Body of pancreas (tissue), 4 donors: ENCODE results near the gene OLIG2. TPM values are rescaled to one million over a fixed set of nuclear protein-coding genes. Genes with fewer than 3 reads are reported as not detected.

ENCODE experiments used
- ATAC-seq: fragments of 150-250 bp; one replicate; pipeline ENCODE4 v1.9.1; 2016
- DNase-seq, 4 donors: peaks; one replicate each; pipeline ENCODE4 v3.0.0-alpha.2; 2019
- H3K27ac ChIP-seq, 4 donors: fragments of 200-600 bp; sonication (generic); 1 replicate in 3 of 4; 2 replicates in 1 of 4; pipeline versions ENCODE4 v1.5.1 to v1.6.1; 2016 to 2019; ENCODE audit warnings: mild to moderate bottlenecking in 1 of 4, mixed read lengths in 1 of 4, moderate library complexity in 1 of 4
- H3K27me3 ChIP-seq, 2 donors: fragments of 200-600 bp; sonication (generic); one replicate each; pipeline ENCODE4 v1.6.0; 2016; ENCODE audit warnings: mild to moderate bottlenecking in 1 of 2
- H3K36me3 ChIP-seq, 2 donors: fragments of 200-600 bp; sonication (generic); replicated peaks in 1 of 2; 2 replicates each; pipeline ENCODE4 v1.5.1; 2016; ENCODE audit warnings: low read depth in 2 of 2; ENCODE audit not compliant: insufficient read depth in 1 of 2
- H3K4me1 ChIP-seq: fragments of 200-600 bp; sonication (generic); one replicate; pipeline ENCODE4 v1.6.0; 2016
- H3K4me3 ChIP-seq, 2 donors: fragments of 200-600 bp; sonication (generic); 1 replicate in 1 of 2; 2 replicates in 1 of 2; pipeline ENCODE4 v1.5.1; 2016 to 2019
- H3K9me3 ChIP-seq, 3 donors: fragments of 200-600 bp; sonication (generic); 1 replicate in 2 of 3; 2 replicates in 1 of 3; pipeline ENCODE4 v1.5.1; 2016
- POLR2A ChIP-seq, 3 donors: fragments of 450-650 bp; IDR thresholded peaks; one replicate each; pipeline ENCODE4 v1.6.1; 2016; ENCODE audit warnings: antibody characterized with exemption in 3 of 3, mild to moderate bottlenecking in 2 of 3
- WGBS, 2 donors: methylation state at CpG; one replicate each; pipeline ENCODE4 v1.1.5; 2017; 5-methylcytosine and 5-hydroxymethylcytosine counted together
- intact Hi-C: fragments of 100-400 bp; cut with DNase I; formaldehyde crosslinking; loops from one replicate; pipeline ENCODE4 v1.15.1; 2023
- total RNA-seq, 2 donors: library from RNA; depleted of rRNA; stranded (reverse); fragments of >200 nt; gene quantifications; one replicate each; pipeline ENCODE4 v1.1.0, GENCODE V29; 2016
- TF ChIP-seq, protein P1 (sequence below), 7 experiments: fragments of 450-650 bp in 4 of 7; fragments of 200-600 bp in 3 of 7; sonication (generic) in 3 of 7; IDR thresholded peaks; one replicate each; pipeline ENCODE4 v1.5.1; 2016 to 2019; ENCODE audit warnings: antibody characterized with exemption in 7 of 7

OLIG2 gene
- total RNA-seq, 2 donors from 2014 or later: not detected

DNA sequence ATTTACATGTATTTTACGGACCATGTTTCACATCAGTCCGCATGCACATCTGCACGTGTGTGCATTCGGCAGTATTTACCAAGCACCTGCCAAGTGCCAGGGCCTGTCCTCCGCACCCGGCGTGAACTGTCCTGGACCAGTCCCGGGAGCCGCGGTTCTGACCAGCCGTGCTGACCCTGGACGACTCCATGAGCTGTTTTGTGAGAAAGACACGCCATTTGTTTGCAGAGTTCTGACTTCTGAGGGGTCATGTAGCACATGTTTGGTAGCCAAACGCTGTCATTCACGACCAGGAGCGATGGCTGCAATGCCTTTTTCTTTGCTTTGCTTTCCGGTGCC is 3.3 kb upstream of the OLIG2 start:
- WGBS, 2 donors: 3 to 4% methylated on average over 16 to 17 of the region's 17 CpGs
- Histone ChIP-seq H3K36me3 (no peaks in the 10 kb centered on the region), H3K4me1 (peaks cover 33% of the 10 kb centered on the region), H3K27ac (no peak overlapping the region), H3K27me3 (peaks cover 0 to 38% of the 10 kb centered on the region in 2 donors), H3K4me3 (no peak overlapping the region), H3K9me3 (no peaks in the 10 kb centered on the region)
- DNase-seq (no peak), ATAC-seq (no peak)
- TF ChIP-seq, protein P1, sequence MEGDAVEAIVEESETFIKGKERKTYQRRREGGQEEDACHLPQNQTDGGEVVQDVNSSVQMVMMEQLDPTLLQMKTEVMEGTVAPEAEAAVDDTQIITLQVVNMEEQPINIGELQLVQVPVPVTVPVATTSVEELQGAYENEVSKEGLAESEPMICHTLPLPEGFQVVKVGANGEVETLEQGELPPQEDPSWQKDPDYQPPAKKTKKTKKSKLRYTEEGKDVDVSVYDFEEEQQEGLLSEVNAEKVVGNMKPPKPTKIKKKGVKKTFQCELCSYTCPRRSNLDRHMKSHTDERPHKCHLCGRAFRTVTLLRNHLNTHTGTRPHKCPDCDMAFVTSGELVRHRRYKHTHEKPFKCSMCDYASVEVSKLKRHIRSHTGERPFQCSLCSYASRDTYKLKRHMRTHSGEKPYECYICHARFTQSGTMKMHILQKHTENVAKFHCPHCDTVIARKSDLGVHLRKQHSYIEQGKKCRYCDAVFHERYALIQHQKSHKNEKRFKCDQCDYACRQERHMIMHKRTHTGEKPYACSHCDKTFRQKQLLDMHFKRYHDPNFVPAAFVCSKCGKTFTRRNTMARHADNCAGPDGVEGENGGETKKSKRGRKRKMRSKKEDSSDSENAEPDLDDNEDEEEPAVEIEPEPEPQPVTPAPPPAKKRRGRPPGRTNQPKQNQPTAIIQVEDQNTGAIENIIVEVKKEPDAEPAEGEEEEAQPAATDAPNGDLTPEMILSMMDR (IDR thresholded peaks at IDR 0.05): no peak
- no peak for TF ChIP-seq POLR2A (IDR thresholded peaks at IDR 0.05)
- intact Hi-C loops: no loop called here

DNA sequence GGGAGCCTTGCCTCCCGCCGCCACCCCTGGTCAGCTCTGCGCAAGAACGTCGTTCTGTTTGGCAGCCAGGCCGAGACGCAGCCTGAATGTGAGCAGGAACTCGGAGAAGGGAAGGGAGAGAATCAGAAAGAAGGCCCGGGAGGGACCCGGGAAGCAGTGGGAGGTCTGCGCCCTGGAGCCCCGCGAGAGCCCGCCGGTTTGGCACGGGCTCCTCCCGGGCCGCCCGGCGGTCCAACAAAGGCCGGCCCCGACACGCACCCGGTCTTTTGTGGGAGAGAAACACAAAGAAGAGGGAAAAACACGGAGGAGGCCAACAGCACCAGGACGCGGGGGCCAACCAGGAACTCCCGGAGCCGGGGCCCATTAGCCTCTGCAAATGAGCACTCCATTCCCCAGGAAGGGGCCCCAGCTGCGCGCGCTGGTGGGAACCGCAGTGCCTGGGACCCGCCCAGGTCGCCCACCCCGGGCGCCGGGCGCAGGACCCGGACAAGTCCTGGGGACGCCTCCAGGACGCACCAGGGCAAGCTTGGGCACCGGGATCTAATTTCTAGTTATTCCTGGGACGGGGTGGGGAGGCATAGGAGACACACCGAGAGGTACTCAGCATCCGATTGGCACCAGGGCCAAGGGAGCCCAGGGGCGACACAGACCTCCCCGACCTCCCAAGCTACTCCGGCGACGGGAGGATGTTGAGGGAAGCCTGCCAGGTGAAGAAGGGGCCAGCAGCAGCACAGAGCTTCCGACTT is 2.7 kb upstream of the OLIG2 start:
- intact Hi-C loops: no loop called here
- Histone ChIP-seq H3K36me3 (no peaks in the 10 kb centered on the region), H3K27me3 (peaks cover 0 to 41% of the 10 kb centered on the region in 2 donors), H3K4me3 (no peak overlapping the region), H3K4me1 (peaks cover 33% of the 10 kb centered on the region), H3K9me3 (no peaks in the 10 kb centered on the region), H3K27ac (no peak overlapping the region)
- DNase-seq (no peak), ATAC-seq (no peak)
- no peak for TF ChIP-seq POLR2A (IDR thresholded peaks at IDR 0.05)
- TF ChIP-seq, protein P1 (IDR thresholded peaks at IDR 0.05): no peak
- 1 to 3% methylated on average over 13 to 48 of the region's 52 CpGs for WGBS, 2 donors

DNA sequence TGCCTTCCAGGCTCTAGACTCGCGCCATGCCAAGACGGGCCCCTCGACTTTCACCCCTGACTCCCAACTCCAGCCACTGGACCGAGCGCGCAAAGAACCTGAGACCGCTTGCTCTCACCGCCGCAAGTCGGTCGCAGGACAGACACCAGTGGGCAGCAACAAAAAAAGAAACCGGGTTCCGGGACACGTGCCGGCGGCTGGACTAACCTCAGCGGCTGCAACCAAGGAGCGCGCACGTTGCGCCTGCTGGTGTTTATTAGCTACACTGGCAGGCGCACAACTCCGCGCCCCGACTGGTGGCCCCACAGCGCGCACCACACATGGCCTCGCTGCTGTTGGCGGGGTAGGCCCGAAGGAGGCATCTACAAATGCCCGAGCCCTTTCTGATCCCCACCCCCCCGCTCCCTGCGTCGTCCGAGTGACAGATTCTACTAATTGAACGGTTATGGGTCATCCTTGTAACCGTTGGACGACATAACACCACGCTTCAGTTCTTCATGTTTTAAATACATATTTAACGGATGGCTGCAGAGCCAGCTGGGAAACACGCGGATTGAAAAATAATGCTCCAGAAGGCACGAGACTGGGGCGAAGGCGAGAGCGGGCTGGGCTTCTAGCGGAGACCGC is 2.0 kb upstream of the OLIG2 start:
- intact Hi-C loops: no loop called here
- peaks cover 0 to 48% of the 10 kb centered on the region in 2 donors for H3K27me3 ChIP-seq
- no peak overlapping the region for H3K4me3 ChIP-seq
- H3K4me1 ChIP-seq: peaks cover 40% of the 10 kb centered on the region
- H3K9me3 ChIP-seq: no peaks in the 10 kb centered on the region
- TF ChIP-seq POLR2A (IDR thresholded peaks at IDR 0.05): no peak
- TF ChIP-seq, protein P1 (IDR thresholded peaks at IDR 0.05): no peak
- ATAC-seq (no peak), DNase-seq (no peak)
- WGBS, 2 donors: 2 to 3% methylated on average over 28 to 48 of the region's 49 CpGs
- no peak overlapping the region for H3K27ac ChIP-seq
- H3K36me3 ChIP-seq: no peaks in the 10 kb centered on the region

DNA sequence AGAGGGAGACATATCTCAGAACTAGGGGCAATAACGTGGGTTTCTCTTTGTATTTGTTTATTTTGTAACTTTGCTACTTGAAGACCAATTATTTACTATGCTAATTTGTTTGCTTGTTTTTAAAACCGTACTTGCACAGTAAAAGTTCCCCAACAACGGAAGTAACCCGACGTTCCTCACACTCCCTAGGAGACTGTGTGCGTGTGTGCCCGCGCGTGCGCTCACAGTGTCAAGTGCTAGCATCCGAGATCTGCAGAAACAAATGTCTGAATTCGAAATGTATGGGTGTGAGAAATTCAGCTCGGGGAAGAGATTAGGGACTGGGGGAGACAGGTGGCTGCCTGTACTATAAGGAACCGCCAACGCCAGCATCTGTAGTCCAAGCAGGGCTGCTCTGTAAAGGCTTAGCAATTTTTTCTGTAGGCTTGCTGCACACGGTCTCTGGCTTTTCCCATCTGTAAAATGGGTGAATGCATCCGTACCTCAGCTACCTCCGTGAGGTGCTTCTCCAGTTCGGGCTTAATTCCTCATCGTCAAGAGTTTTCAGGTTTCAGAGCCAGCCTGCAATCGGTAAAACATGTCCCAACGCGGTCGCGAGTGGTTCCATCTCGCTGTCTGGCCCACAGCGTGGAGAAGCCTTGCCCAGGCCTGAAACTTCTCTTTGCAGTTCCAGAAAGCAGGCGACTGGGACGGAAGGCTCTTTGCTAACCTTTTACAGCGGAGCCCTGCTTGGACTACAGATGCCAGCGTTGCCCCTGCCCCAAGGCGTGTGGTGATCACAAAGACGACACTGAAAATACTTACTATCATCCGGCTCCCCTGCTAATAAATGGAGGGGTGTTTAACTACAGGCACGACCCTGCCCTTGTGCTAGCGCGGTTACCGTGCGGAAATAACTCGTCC is 1.3 kb upstream of the OLIG2 start:
- WGBS, 2 donors: 4 to 5% methylated on average over 28 to 40 of the region's 40 CpGs
- DNase-seq (no peak), ATAC-seq (no peak)
- Histone ChIP-seq H3K27ac (no peak overlapping the region), H3K36me3 (no peaks in the 10 kb centered on the region), H3K9me3 (no peaks in the 10 kb centered on the region), H3K4me1 (peaks cover 47% of the 10 kb centered on the region), H3K27me3 (peaks cover 0 to 54% of the 10 kb centered on the region in 2 donors), H3K4me3 (no peak overlapping the region)
- intact Hi-C loops: no loop called here
- TF ChIP-seq, protein P1 (IDR thresholded peaks at IDR 0.05): no peak
- TF ChIP-seq POLR2A (IDR thresholded peaks at IDR 0.05): no peak
